MCF 10A (cell line): ENCODE results near the gene ARSG. TPM values are rescaled to one million over a fixed set of nuclear protein-coding genes. Genes with fewer than 3 reads are reported as not detected.

Source experiments
- BruUV-seq: library from RNA; stranded (reverse); fragments of 400-500 nt; replicated peaks from 2 replicates; lab custom pipeline; 2021; lab: Mats Ljungman, UMichigan
- CTCF ChIA-PET: fragments of 300-600 bp; sonication (Branson Sonifier 250); formaldehyde crosslinking; extraction: SDS; loops from one replicate; lab custom pipeline; 2021; ENCODE audit warnings: antibody characterized with exemption, inconsistent platforms; lab: Yijun Ruan, JAX
- POLR2A ChIA-PET: fragments of 300-600, 350-650 bp; sonication (Branson Sonifier 250); formaldehyde crosslinking; extraction: SDS; loops from one replicate; lab custom pipeline; 2020; ENCODE audit warnings: antibody characterized with exemption, inconsistent platforms; lab: Yijun Ruan, JAX
- DNase-seq: peaks from one replicate; pipeline ENCODE4 v3.0.0-alpha.2; 2018; ENCODE audit not compliant: unreplicated experiment
- H3K27ac Mint-ChIP-seq: one replicate; pipeline ENCODE4 v1.8.0; 2022; ENCODE audit warnings: mild to moderate bottlenecking, low read depth, mixed read lengths; ENCODE audit not compliant: unreplicated experiment
- H3K27me3 Mint-ChIP-seq: one replicate; pipeline ENCODE4 v1.8.0; 2022; ENCODE audit warnings: mixed read lengths; ENCODE audit not compliant: insufficient read depth, unreplicated experiment
- H3K36me3 Mint-ChIP-seq: one replicate; pipeline ENCODE4 v1.8.0; 2022; ENCODE audit warnings: mild to moderate bottlenecking, moderate library complexity, mixed read lengths; ENCODE audit not compliant: insufficient read depth, unreplicated experiment
- H3K4me1 Mint-ChIP-seq: one replicate; pipeline ENCODE4 v1.8.0; 2022; ENCODE audit warnings: mixed read lengths; ENCODE audit not compliant: insufficient read depth, unreplicated experiment
- H3K4me3 Mint-ChIP-seq: one replicate; pipeline ENCODE4 v1.8.0; 2022; ENCODE audit warnings: mild to moderate bottlenecking, moderate library complexity, mixed read lengths; ENCODE audit not compliant: unreplicated experiment
- H3K9me3 Mint-ChIP-seq: one replicate; pipeline ENCODE4 v1.8.0; 2022; ENCODE audit warnings: mixed read lengths; ENCODE audit not compliant: unreplicated experiment
- intact Hi-C: fragments of 100-400 bp; cut with micrococcal nuclease; formaldehyde crosslinking; loops from 2 replicates; pipeline ENCODE4 v1.14.1; 2022
- total RNA-seq: library from RNA; stranded (reverse); gene quantifications from 2 replicates; pipeline ENCODE4 v1.2.3, GENCODE V29; 2022
- TF ChIP-seq, protein P1 (sequence below): fragments of 200-600 bp; IDR thresholded peaks from one replicate; pipeline ENCODE4 v1.8.0; 2022; ENCODE audit warnings: antibody characterized with exemption, mild to moderate bottlenecking; ENCODE audit not compliant: unreplicated experiment

The ARSG gene
- total RNA-seq, 1 experiment from 2014 or later = 5.9 TPM

DNA sequence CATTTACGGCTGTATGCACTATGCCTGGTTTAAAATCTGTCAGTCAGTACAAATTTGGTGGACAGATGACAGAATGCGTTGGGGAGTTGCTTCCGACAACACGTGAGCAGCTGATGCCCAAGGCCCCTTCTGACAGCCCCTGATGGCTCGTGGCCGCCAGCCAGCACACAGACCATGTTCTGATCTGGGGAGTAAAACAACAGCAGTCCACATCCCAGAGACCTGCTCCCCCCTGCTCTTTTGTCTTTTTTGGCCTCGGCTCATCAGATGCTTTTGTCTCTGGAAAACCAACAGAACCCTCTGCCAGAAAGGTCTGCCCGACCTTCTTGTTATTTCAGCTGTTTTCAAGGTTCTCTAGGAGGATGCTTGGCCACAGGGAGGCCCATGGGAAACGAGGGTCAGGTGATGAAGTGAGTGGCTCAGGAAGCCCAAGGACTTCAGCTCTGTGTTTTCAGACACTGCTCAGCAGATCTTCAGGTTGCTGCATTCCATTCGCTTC, 10.8 kb downstream of the ARSG start:
- CTCF ChIA-PET = no interaction called here
- TF ChIP-seq, protein P1, sequence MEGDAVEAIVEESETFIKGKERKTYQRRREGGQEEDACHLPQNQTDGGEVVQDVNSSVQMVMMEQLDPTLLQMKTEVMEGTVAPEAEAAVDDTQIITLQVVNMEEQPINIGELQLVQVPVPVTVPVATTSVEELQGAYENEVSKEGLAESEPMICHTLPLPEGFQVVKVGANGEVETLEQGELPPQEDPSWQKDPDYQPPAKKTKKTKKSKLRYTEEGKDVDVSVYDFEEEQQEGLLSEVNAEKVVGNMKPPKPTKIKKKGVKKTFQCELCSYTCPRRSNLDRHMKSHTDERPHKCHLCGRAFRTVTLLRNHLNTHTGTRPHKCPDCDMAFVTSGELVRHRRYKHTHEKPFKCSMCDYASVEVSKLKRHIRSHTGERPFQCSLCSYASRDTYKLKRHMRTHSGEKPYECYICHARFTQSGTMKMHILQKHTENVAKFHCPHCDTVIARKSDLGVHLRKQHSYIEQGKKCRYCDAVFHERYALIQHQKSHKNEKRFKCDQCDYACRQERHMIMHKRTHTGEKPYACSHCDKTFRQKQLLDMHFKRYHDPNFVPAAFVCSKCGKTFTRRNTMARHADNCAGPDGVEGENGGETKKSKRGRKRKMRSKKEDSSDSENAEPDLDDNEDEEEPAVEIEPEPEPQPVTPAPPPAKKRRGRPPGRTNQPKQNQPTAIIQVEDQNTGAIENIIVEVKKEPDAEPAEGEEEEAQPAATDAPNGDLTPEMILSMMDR = no peak
- BruUV-seq = no TSS peak
- no peak overlapping the region for H3K4me3 Mint-ChIP-seq
- no peak for DNase-seq
- H3K4me1 Mint-ChIP-seq = no peaks in the 10 kb centered on the region
- peaks cover 6% of the 10 kb centered on the region for H3K36me3 Mint-ChIP-seq
- no peaks in the 10 kb centered on the region for H3K9me3 Mint-ChIP-seq
- POLR2A ChIA-PET = interaction anchor here (0.7 kb wide), 1 partner anchor 8 kb away, joined by 3 read pairs; no protein-coding TSS in a partner anchor
- intact Hi-C loops = no loop called here
- H3K27me3 Mint-ChIP-seq = no peaks in the 10 kb centered on the region
- no peak overlapping the region for H3K27ac Mint-ChIP-seq

DNA sequence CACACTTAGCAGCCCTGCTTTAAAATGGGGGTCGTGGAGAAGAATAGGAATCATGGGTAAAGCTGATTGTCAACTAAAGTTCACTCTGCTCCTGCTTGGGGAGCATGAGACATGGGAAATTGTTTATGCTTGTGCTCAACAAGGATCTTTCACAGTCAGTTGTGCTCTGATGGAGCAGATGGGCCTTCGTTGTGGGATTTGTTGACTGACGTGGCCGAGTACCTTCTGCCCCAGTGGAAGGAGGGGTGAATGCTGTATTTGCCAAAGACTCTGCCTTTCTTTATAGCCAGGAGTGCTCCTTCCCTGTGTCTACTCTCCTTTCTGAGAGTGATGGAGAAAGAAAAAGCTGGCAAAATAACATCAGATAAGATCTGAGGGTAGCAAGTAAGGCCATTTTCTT, 11.4 kb downstream of the ARSG start:
- TF ChIP-seq, protein P1 = no peak
- no peak overlapping the region for H3K27ac Mint-ChIP-seq
- H3K4me1 Mint-ChIP-seq = no peaks in the 10 kb centered on the region
- no peaks in the 10 kb centered on the region for H3K9me3 Mint-ChIP-seq
- H3K36me3 Mint-ChIP-seq = peaks cover 6% of the 10 kb centered on the region
- H3K27me3 Mint-ChIP-seq = no peaks in the 10 kb centered on the region
- DNase-seq = no peak
- no TSS peak for BruUV-seq
- CTCF ChIA-PET = no interaction called here
- no peak overlapping the region for H3K4me3 Mint-ChIP-seq
- intact Hi-C loops = no loop called here
- POLR2A ChIA-PET = interaction anchor here (0.7 kb wide), 1 partner anchor 7 kb away, joined by 3 read pairs; no protein-coding TSS in a partner anchor

DNA sequence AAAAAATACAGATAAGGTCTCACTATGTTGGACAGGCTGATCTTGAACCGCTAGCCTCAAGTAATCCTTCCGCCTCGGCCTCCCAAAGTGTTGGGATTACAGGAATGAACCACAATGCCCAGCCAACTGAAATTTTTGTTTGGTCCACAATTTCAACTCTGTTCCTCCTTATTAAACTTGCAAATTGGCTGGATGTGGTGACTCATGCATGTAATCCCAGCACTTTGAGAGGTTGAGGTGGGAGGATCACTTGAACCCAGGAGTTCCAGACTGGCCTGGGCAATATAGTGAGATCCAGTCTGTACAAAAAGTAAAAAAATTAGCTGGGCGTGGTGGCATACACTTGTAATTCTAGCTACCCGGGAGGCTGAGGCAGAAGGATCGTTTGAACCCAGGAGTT, 13.4 kb downstream of the ARSG start:
- no TSS peak for BruUV-seq
- Mint-ChIP-seq H3K9me3 (no peaks in the 10 kb centered on the region), H3K4me3 (no peak overlapping the region)

DNA sequence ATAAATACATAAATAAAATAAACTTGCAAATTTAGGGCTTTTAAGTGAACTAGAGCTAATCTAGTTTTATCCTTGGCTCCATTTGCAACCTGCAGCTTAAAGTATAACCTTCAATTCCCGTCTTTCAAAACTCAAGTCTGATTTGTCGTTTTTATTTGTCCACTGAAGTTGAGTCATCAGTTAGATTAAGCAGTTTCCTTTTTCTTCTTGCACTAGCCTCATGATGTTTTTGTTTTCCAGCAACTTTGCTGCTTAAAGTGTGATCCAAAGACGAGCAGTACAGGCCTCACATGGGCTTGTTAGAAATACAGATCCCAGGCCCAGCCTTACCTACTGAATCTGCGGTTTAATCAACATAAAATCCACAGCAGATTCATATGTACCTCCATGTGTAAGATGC, 13.8 kb downstream of the ARSG start:
- ChIA-PET POLR2A (no interaction called here), CTCF (interaction anchor here (0.5 to 0.7 kb wide), 2 partner anchors 133 to 157 kb away, joined by 3 read pairs; no protein-coding TSS in a partner anchor)
- no peak overlapping the region for H3K27ac Mint-ChIP-seq
- H3K36me3 Mint-ChIP-seq = no peaks in the 10 kb centered on the region
- H3K4me1 Mint-ChIP-seq = no peaks in the 10 kb centered on the region
- H3K9me3 Mint-ChIP-seq = no peaks in the 10 kb centered on the region
- intact Hi-C loops = no loop called here
- TF ChIP-seq, protein P1 = no peak
- BruUV-seq = no TSS peak
- no peaks in the 10 kb centered on the region for H3K27me3 Mint-ChIP-seq
- no peak overlapping the region for H3K4me3 Mint-ChIP-seq
- DNase-seq = no peak

More for the DNA sequence above, 13.4 kb downstream of the ARSG start:
- H3K27ac Mint-ChIP-seq = no peak overlapping the region
- POLR2A ChIA-PET = no interaction called here
- intact Hi-C loops = no loop called here
- no peaks in the 10 kb centered on the region for H3K36me3 Mint-ChIP-seq
- CTCF ChIA-PET = interaction anchor here (0.5 to 0.7 kb wide), 2 partner anchors 133 to 157 kb away, joined by 3 read pairs; no protein-coding TSS in a partner anchor
- no peaks in the 10 kb centered on the region for H3K27me3 Mint-ChIP-seq
- no peak for DNase-seq
- TF ChIP-seq, protein P1 = no peak
- H3K4me1 Mint-ChIP-seq = no peaks in the 10 kb centered on the region
